Motor neuron (in vitro differentiated cells): ENCODE measurements around the gene MAP3K6. TPM values are rescaled to one million over a fixed set of nuclear protein-coding genes. Genes with fewer than 3 reads are reported as not detected.
"Not testable (repeated sequence)": the region's sequence is repeated elsewhere in the genome, so short reads cannot be mapped to it uniquely, and the experiment has no call there.

Experiments used
- ATAC-seq, 8 experiments: fragments of 200-7000 bp; cut with Tn5 transposase; replicated peaks in 6 of 8; 2 replicates each; pipeline ENCODE4 v1.8.0; 2021; ENCODE audit warnings: mild to moderate bottlenecking in 8 of 8, moderate library complexity in 8 of 8
- H3K27ac ChIP-seq, 2 donors: fragments of 250-450 bp; sonication (Bioruptor Pico); 2 replicates each; pipeline ENCODE4 v1.9.0; 2021; ENCODE audit warnings: antibody characterized with exemption in 2 of 2, mild to moderate bottlenecking in 2 of 2, moderate library complexity in 1 of 2
- H3K4me1 ChIP-seq, 2 donors: fragments of 250-450 bp; sonication (Bioruptor Pico); replicated peaks in 1 of 2; 2 replicates each; pipeline ENCODE4 v1.6.1; 2021; ENCODE audit warnings: antibody characterized with exemption in 2 of 2, mild to moderate bottlenecking in 2 of 2, moderate library complexity in 1 of 2
- H3K4me3 ChIP-seq, 5 donors: fragments of 250-450 bp; sonication (Bioruptor Pico); 2 replicates each; pipeline ENCODE4 v1.9.0; 2021; ENCODE audit warnings: antibody characterized with exemption in 5 of 5, mild to moderate bottlenecking in 5 of 5, moderate library complexity in 4 of 5
- WGBS, 10 experiments: fragments of 450-650 bp; shearing (Covaris generic); methylation state at CpG; one replicate each; pipeline ENCODE4 v1.0.0; 2022; 5-methylcytosine and 5-hydroxymethylcytosine counted together
- in situ Hi-C, 9 experiments: fragments of 400-800 bp; cut with MboI; loops; one replicate each; pipeline ENCODE4 v1.15.0; 2021; ENCODE audit warnings: low sequenced_read_pairs in 9 of 9, low pct_unique_long_range_greater_than_20kb in 2 of 9; ENCODE audit not compliant: unreplicated experiment in 9 of 9
- total RNA-seq, 8 experiments: library from RNA; unstranded; fragments of 300-600 nt; gene quantifications; 2 replicates each; pipeline versions ENCODE4 v1.2.3 to v1.2.4, GENCODE V29; 2022

The MAP3K6 gene
- total RNA-seq: 10 to 100 TPM in 4 of 8 experiments, 1 to 10 TPM in 4; 3.8 to 17.0 (median 10.9) TPM

GRCh38 chr1:27366411-27367159 lies at the start of gene MAP3K6:
Gene MAP3K6, minus strand, starts transcription at chr1:27366961. Its CDS starts 364 bp downstream, at chr1:27366597.
- peaks cover 7 to 15% of the 10 kb centered on the region in 2 donors for H3K4me1 ChIP-seq
- WGBS, 10 experiments: 0 to 8% (median 0%) methylated on average over 3 to 21 of the region's 67 CpGs; no CpG with 5 or more reads in 4 of the 10 experiments
- in situ Hi-C loops: no loop called here
- H3K4me3 ChIP-seq: peak within 1 kb of the TSS; percentile 34 to 56 (median 46)
- peak within 1 kb of the TSS; percentile 24 to 79 for H3K27ac ChIP-seq
- ATAC-seq: peak; percentile 55 to 84 (median 66)

- H3K4me1 ChIP-seq: peaks cover 16% of the 10 kb centered on the region in 2 donors
- in situ Hi-C loops: loop anchor here in 1 of 9 experiments (25.0 kb wide), 1 partner anchor 223 kb away; the partner anchor contains the start of gene FGR
- ATAC-seq: no peak
- no peak overlapping the region for H3K27ac ChIP-seq
- 60 to 100% (median 100%) methylated on average over 1 of the region's 1 CpG; no CpG with 5 or more reads in 4 of the 10 experiments for WGBS, 10 experiments
- H3K4me3 ChIP-seq: no peak overlapping the region
Measured at GRCh38 chr1:27414091-27414490, 47.3 kb upstream of the MAP3K6 start.

GRCh38 chr1:27413004-27413403 lies 46.2 kb upstream of the MAP3K6 start:
- peaks cover 5 to 6% of the 10 kb centered on the region in 2 donors for H3K4me1 ChIP-seq
- no peak for ATAC-seq
- in situ Hi-C loops: loop anchor here in 1 of 9 experiments (25.0 kb wide), 1 partner anchor 224 kb away; the partner anchor contains the start of gene FGR
- WGBS, 10 experiments: 86 to 100% (median 100%) methylated on average over 1 to 4 of the region's 4 CpGs; no CpG with 5 or more reads in 3 of the 10 experiments
- no peak overlapping the region for H3K27ac ChIP-seq
- H3K4me3 ChIP-seq: no peak overlapping the region

- no peak overlapping the region for H3K4me3 ChIP-seq
- no peak for ATAC-seq
- 83 to 100% (median 96%) methylated on average over 1 to 4 of the region's 4 CpGs; no CpG with 5 or more reads in 3 of the 10 experiments for WGBS, 10 experiments
- H3K27ac ChIP-seq: no peak overlapping the region
- in situ Hi-C loops: loop anchor here in 1 of 9 experiments (25.0 kb wide), 1 partner anchor 225 kb away; the partner anchor contains the start of gene FGR
- H3K4me1 ChIP-seq: peaks cover under 1% of the 10 kb centered on the region in 2 donors
Measured at GRCh38 chr1:27412502-27412901, 45.7 kb upstream of the MAP3K6 start.

GRCh38 chr1:27410709-27411108 lies 43.9 kb upstream of the MAP3K6 start:
- no peak overlapping the region for H3K27ac ChIP-seq
- peaks cover 10 to 11% of the 10 kb centered on the region in 2 donors for H3K4me1 ChIP-seq
- in situ Hi-C loops: loop anchor here in 1 of 9 experiments (25.0 kb wide), 1 partner anchor 227 kb away; the partner anchor contains the start of gene FGR
- ATAC-seq: no peak
- no peak overlapping the region for H3K4me3 ChIP-seq
- 33 to 100% (median 92%) methylated on average over 1 to 2 of the region's 2 CpGs; no CpG with 5 or more reads in 4 of the 10 experiments for WGBS, 10 experiments

- peaks cover 20 to 21% of the 10 kb centered on the region in 2 donors for H3K4me1 ChIP-seq
- 86 to 100% (median 97%) methylated on average over 1 to 5 of the region's 11 CpGs; no CpG with 5 or more reads in 6 of the 10 experiments for WGBS, 10 experiments
- no peak overlapping the region for H3K27ac ChIP-seq
- ATAC-seq: no peak
- in situ Hi-C loops: loop anchor here in 1 of 9 experiments (25.0 kb wide), 1 partner anchor 228 kb away; the partner anchor contains the start of gene FGR
- H3K4me3 ChIP-seq: no peak overlapping the region
Measured at GRCh38 chr1:27409669-27410068, 42.9 kb upstream of the MAP3K6 start.

GRCh38 chr1:27408151-27408550 lies 41.4 kb upstream of the MAP3K6 start:
- ATAC-seq: no peak
- no peak overlapping the region for H3K27ac ChIP-seq
- H3K4me3 ChIP-seq: no peak overlapping the region
- H3K4me1 ChIP-seq: peaks cover 35 to 37% of the 10 kb centered on the region in 2 donors
- 60 to 98% (median 96%) methylated on average over 1 to 8 of the region's 9 CpGs; no CpG with 5 or more reads in 5 of the 10 experiments for WGBS, 10 experiments
- in situ Hi-C loops: loop anchor here in 1 of 9 experiments (25.0 kb wide), 1 partner anchor 229 kb away; the partner anchor contains the start of gene FGR

- 100% methylated on average over 1 of the region's 2 CpGs; no CpG with 5 or more reads in 9 of the 10 experiments for WGBS, 10 experiments
- Histone ChIP-seq H3K4me1 (peaks cover 42 to 49% of the 10 kb centered on the region in 2 donors), H3K27ac (peak overlapping the region; percentile 16 to 85)
- H3K4me3 ChIP-seq, ATAC-seq: not testable (repeated sequence)
- in situ Hi-C loops: loop anchor here in 1 of 9 experiments (25.0 kb wide), 1 partner anchor 231 kb away; the partner anchor contains the start of gene FGR
Measured at GRCh38 chr1:27406791-27407190, 40.0 kb upstream of the MAP3K6 start.

GRCh38 chr1:27406362-27406680 lies 39.6 kb upstream of the MAP3K6 start:
- no peak overlapping the region for H3K4me3 ChIP-seq
- in situ Hi-C loops: loop anchor here in 1 of 9 experiments (25.0 kb wide), 1 partner anchor 231 kb away; the partner anchor contains the start of gene FGR
- H3K27ac ChIP-seq: peak overlapping the region; percentile 52 to 85
- peaks cover 42 to 49% of the 10 kb centered on the region in 2 donors for H3K4me1 ChIP-seq
- WGBS, 10 experiments: 20 to 40% (median 35%) methylated on average over 1 to 4 of the region's 4 CpGs; no CpG with 5 or more reads in 6 of the 10 experiments
- ATAC-seq: peak in 6 of 8 experiments; percentile 2 to 63 (median 36)

- WGBS, 10 experiments: 7 to 100% (median 48%) methylated on average over 1 to 8 of the region's 18 CpGs; no CpG with 5 or more reads in 5 of the 10 experiments
- H3K4me3 ChIP-seq: not testable (repeated sequence)
- Histone ChIP-seq H3K4me1 (peaks cover 45 to 49% of the 10 kb centered on the region in 2 donors), H3K27ac (peak overlapping the region; percentile 52 to 85)
- ATAC-seq: peak in 5 of 8 experiments; percentile 44 to 68 (median 63)
- in situ Hi-C loops: loop anchor here in 1 of 9 experiments (25.0 kb wide), 1 partner anchor 232 kb away; the partner anchor contains the start of gene FGR
Measured at GRCh38 chr1:27405598-27406361, 39.0 kb upstream of the MAP3K6 start.

- Histone ChIP-seq H3K4me3 (no peak overlapping the region), H3K27ac (peak overlapping the region; percentile 61 to 85), H3K4me1 (peaks cover 51 to 54% of the 10 kb centered on the region in 2 donors)
- peak in 6 of 8 experiments; percentile 6 to 39 (median 32) for ATAC-seq
- 30 to 84% (median 63%) methylated on average over 4 to 11 of the region's 13 CpGs; no CpG with 5 or more reads in 5 of the 10 experiments for WGBS, 10 experiments
- in situ Hi-C loops: loop anchor here in 1 of 9 experiments (25.0 kb wide), 1 partner anchor 232 kb away; the partner anchor contains the start of gene FGR
Measured at GRCh38 chr1:27405074-27405473, 38.3 kb upstream of the MAP3K6 start.

- H3K4me3 ChIP-seq: no peak overlapping the region
- peaks cover 62 to 66% of the 10 kb centered on the region in 2 donors for H3K4me1 ChIP-seq
- no peak for ATAC-seq
- in situ Hi-C loops: loop anchor here in 1 of 9 experiments (25.0 kb wide), 1 partner anchor 233 kb away; the partner anchor contains the start of gene FGR
- peak overlapping the region in 1 of 2 donors; percentile 51 for H3K27ac ChIP-seq
Measured at GRCh38 chr1:27403931-27404330, 37.2 kb upstream of the MAP3K6 start.
